GM12892 (cell line): Measurements from ENCODE around the gene ABCB6.

Experiments used
- POLR2A ChIP-seq: IDR thresholded peaks from 2 replicates; pipeline ENCODE4 v1.6.1; 2011; ENCODE audit warnings: low read depth, low read length, control low read depth
- POLR2AphosphoS5 ChIP-seq: IDR thresholded peaks from 2 replicates; pipeline ENCODE4 v1.6.1; 2011; ENCODE audit warnings: low read depth, low read length, control low read depth

DNA sequence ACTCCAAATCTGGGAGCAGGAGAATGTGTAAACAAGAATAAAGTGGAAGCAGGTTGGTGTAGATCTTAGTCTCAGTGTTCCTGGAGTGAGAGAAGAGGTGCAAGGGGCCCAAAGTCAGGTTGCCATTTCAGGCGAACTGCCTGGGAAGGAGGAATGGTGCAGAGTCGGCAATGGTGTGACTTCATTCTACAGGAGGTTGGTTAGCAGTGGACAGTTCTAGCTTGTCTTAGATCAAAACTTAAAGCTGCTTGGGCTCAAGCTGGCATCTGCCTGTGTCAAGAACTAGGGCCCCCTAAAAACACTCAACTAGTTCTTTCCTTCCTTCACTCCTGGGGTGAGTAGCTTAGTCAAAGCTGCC, 30.1 kb upstream of the ABCB6 start:
- no peak for TF ChIP-seq POLR2AphosphoS5
- TF ChIP-seq POLR2A, result peak; percentile 50; the same call in 1 of the 2 replicates
